K562 (cell line): ENCODE measurements around the gene BNC2. TPM values are rescaled to one million over a fixed set of nuclear protein-coding genes. Genes with fewer than 3 reads are reported as not detected.

Source experiments
- ATAC-seq: fragments of 200-7000 bp; cut with Tn5 transposase; 3 replicates; pipeline ENCODE4 v1.9.1; 2020; ENCODE audit warnings: moderate library complexity
- BruUV-seq: library from RNA; stranded (reverse); fragments of 400-500 nt; replicated peaks from 2 replicates; lab custom pipeline; 2021; lab: Mats Ljungman, UMichigan
- CTCF ChIA-PET: fragments of 300-600 bp; formaldehyde crosslinking; extraction: SDS; loops from one replicate; lab custom pipeline; 2021; ENCODE audit warnings: low intra/inter-chr PET ratio; lab: Yijun Ruan, JAX
- POLR2A ChIA-PET: fragments of 300-600, 350-650 bp; sonication (Branson Sonifier 250); formaldehyde crosslinking; extraction: SDS; loops from one replicate; lab custom pipeline; 2021; ENCODE audit warnings: antibody characterized with exemption, inconsistent platforms; lab: Yijun Ruan, JAX
- DNase-seq, 4 experiments: peaks; one replicate each; pipeline versions ENCODE4 v3.0.0 to v3.0.0-alpha.2; 2011 to 2018; ENCODE audit warnings: low spot score in 3 of 4, mixed read lengths in 3 of 4; ENCODE audit errors: extremely low read depth in 1 of 4
- FAIRE-seq: peaks from 2 replicates; lab custom pipeline; 2011; peaks lifted over from hg19 to GRCh38; lab: Jason Lieb, UNC
- H2AFZ ChIP-seq: 2 replicates; pipeline ENCODE4 v1.6.0; 2011; ENCODE audit warnings: low read depth, low read length, control low read depth, inconsistent platforms
- H3K27ac ChIP-seq: fragments of 200-600 bp; 3 replicates; pipeline ENCODE4 v1.8.0; 2011; ENCODE audit warnings: low read depth, mild to moderate bottlenecking, control low read depth, inconsistent platforms, low read length, moderate library complexity, mixed read lengths; ENCODE audit errors: extremely low read depth
- H3K27me3 ChIP-seq, 2 experiments: fragments of 300-600 bp in 1 of 2; 2 replicates in 1 of 2; 3 replicates in 1 of 2; pipeline versions ENCODE4 v1.6.0 to v1.8.0; 2011; ENCODE audit warnings: inconsistent platforms in 2 of 2, low read length in 2 of 2, mild to moderate bottlenecking in 1 of 2, mixed read lengths in 1 of 2, moderate library complexity in 1 of 2; ENCODE audit not compliant: control insufficient read depth in 2 of 2, insufficient read depth in 2 of 2
- H3K36me3 ChIP-seq: fragments of 300-600 bp; 3 replicates; pipeline ENCODE4 v1.8.0; 2011; ENCODE audit warnings: mild to moderate bottlenecking, low read length, inconsistent platforms; ENCODE audit not compliant: control insufficient read depth, insufficient read depth
- H3K4me1 ChIP-seq, 2 experiments: fragments of 200-600 bp in 1 of 2; replicated peaks in 1 of 2; 2 replicates in 1 of 2; 3 replicates in 1 of 2; pipeline versions ENCODE4 v1.5.1 to v1.8.0; 2011; ENCODE audit warnings: inconsistent platforms in 2 of 2, low read length in 2 of 2, mild to moderate bottlenecking in 1 of 2, mixed read lengths in 1 of 2, moderate library complexity in 1 of 2; ENCODE audit not compliant: control insufficient read depth in 2 of 2, insufficient read depth in 2 of 2
- H3K4me2 ChIP-seq: 2 replicates; pipeline ENCODE4 v1.6.1; 2011; ENCODE audit warnings: low read length, control low read depth, inconsistent platforms, mixed read lengths; ENCODE audit not compliant: insufficient read depth
- H3K4me3 ChIP-seq: fragments of 200-600 bp; sonication (generic), shearing (Covaris generic); 2 replicates; pipeline ENCODE4 v1.5.1; 2016; ENCODE audit warnings: control low read depth, inconsistent platforms
- H3K79me2 ChIP-seq: fragments of 200-600 bp; 3 replicates; pipeline ENCODE4 v1.8.0; 2011; ENCODE audit warnings: low read length, inconsistent platforms; ENCODE audit not compliant: control insufficient read depth, insufficient read depth
- H3K9ac ChIP-seq, 2 experiments: 2 replicates each; pipeline versions ENCODE4 v1.6.0 to v1.6.1; 2011; ENCODE audit warnings: low read depth in 2 of 2, low read length in 2 of 2, control low read depth in 1 of 2, inconsistent platforms in 1 of 2, mild to moderate bottlenecking in 1 of 2, mixed read lengths in 1 of 2; ENCODE audit not compliant: insufficient read depth in 1 of 2
- H3K9me1 ChIP-seq: one replicate; pipeline ENCODE4 v1.6.0; 2011; ENCODE audit warnings: inconsistent platforms, mild to moderate bottlenecking, low read length, moderate library complexity; ENCODE audit not compliant: control insufficient read depth, insufficient read depth
- H3K9me3 ChIP-seq: replicated peaks from 2 replicates; pipeline ENCODE4 v1.5.1; 2011; ENCODE audit warnings: low read depth, low read length, inconsistent platforms; ENCODE audit not compliant: control insufficient read depth, insufficient read depth
- H4K20me1 ChIP-seq: replicated peaks from 2 replicates; pipeline ENCODE4 v1.6.1; 2011; ENCODE audit warnings: low read length, inconsistent platforms, mixed read lengths; ENCODE audit not compliant: control insufficient read depth, insufficient read depth
- FOXA3 ChIP-seq, 2 experiments: fragments of 450-650 bp in 1 of 2; sonication (generic) in 1 of 2; formaldehyde crosslinking; IDR thresholded peaks in 1 of 2; conservative IDR thresholded peaks in 1 of 2; 2 replicates each; pipeline versions ENCODE4 v1.4.0 to v1.8.0; 2020 to 2022; ENCODE audit warnings: mild to moderate bottlenecking in 2 of 2, missing genetic modification reagents in 1 of 2
- FOXJ3 ChIP-seq: sonication (generic); formaldehyde crosslinking; IDR thresholded peaks from 2 replicates; pipeline ENCODE4 v1.4.0; 2020; ENCODE audit warnings: mild to moderate bottlenecking, missing genetic modification reagents
- GTF2E2 ChIP-seq: fragments of 200-800 bp; sonication (Bioruptor generic); IDR thresholded peaks from 2 replicates; pipeline ENCODE4 v1.6.1; 2016; ENCODE audit warnings: missing genetic modification characterization, missing compliant biosample characterization
- HDAC3 ChIP-seq: fragments of 450-650 bp; IDR thresholded peaks from 2 replicates; pipeline ENCODE4 v1.6.1; 2018; ENCODE audit warnings: borderline replicate concordance, mild to moderate bottlenecking, moderate library complexity; ENCODE audit not compliant: partially characterized antibody
- NFATC3 ChIP-seq: fragments of 450-650 bp; IDR thresholded peaks from 2 replicates; pipeline ENCODE4 v1.6.1; 2017; ENCODE audit warnings: mild to moderate bottlenecking
- POLR2AphosphoS2 ChIP-seq: IDR thresholded peaks from 2 replicates; pipeline ENCODE4 v1.6.1; 2012; ENCODE audit warnings: low read length, improper control_type of control experiment
- RUNX1 ChIP-seq: sonication (generic); IDR thresholded peaks from 2 replicates; pipeline ENCODE4 v1.6.1; 2016; ENCODE audit warnings: antibody characterized with exemption, low read depth
- TCFL5 ChIP-seq: fragments of 250-450 bp; sonication (Bioruptor Pico); conservative IDR thresholded peaks from 2 replicates; pipeline ENCODE4 v1.6.1; 2021; ENCODE audit warnings: mild to moderate bottlenecking, moderate library complexity, matching md5 sums
- ZNF324 ChIP-seq: fragments of 250-450 bp; sonication (Bioruptor Pico); IDR thresholded peaks from 2 replicates; pipeline ENCODE4 v1.4.0; 2020; ENCODE audit warnings: mild to moderate bottlenecking
- ZNF551 ChIP-seq: fragments of 250-450 bp; sonication (Bioruptor Pico); IDR thresholded peaks from 2 replicates; pipeline ENCODE4 v1.5.0; 2021; ENCODE audit warnings: mild to moderate bottlenecking, moderate library complexity
- ZNF57 ChIP-seq: fragments of 450-650 bp; formaldehyde crosslinking; IDR thresholded peaks from 2 replicates; pipeline ENCODE4 v1.4.0; 2020; ENCODE audit warnings: mild to moderate bottlenecking, moderate library complexity
- ZNF695 ChIP-seq: fragments of 450-650 bp; formaldehyde crosslinking; IDR thresholded peaks from 2 replicates; pipeline ENCODE4 v1.4.0; 2020; ENCODE audit warnings: mild to moderate bottlenecking, moderate library complexity
- WGBS: fragments of 100-300 bp; shearing (Covaris generic); methylation state at CpG from one replicate; pipeline ENCODE4 v1.1.6; 2016; ENCODE audit warnings: low coverage, mixed read lengths; ENCODE audit not compliant: insufficient coverage; ENCODE audit errors: missing lambda C conversion rate; 5-methylcytosine and 5-hydroxymethylcytosine counted together
- in situ Hi-C: fragments of 300-500 bp; cut with MboI; formaldehyde crosslinking; loops from 4 replicates; pipeline ENCODE4 v1.15.0; 2018; ENCODE audit warnings: inconsistent platforms, mixed read lengths
- intact Hi-C: fragments of 100-400 bp; cut with micrococcal nuclease; formaldehyde crosslinking; loops from 2 replicates; pipeline ENCODE4 v1.14.2; 2022
- polyA plus RNA-seq, 8 experiments: library from polyadenylated mRNA; depleted of rRNA in 4 of 8; stranded (reverse) in 5 of 8; unstranded in 3 of 8; fragments of >200 nt; fragmentation: Nextera tagmentation in 2 of 8; fragmentation: Illumina TruSeq in 1 of 8; extraction: Ambion mirVana in 2 of 8; extraction: Trizol in 1 of 8; gene quantifications; 2 replicates each; pipeline versions ENCODE4 v1.2.1 to v1.2.3, GENCODE V29; 2011 to 2014; ENCODE audit warnings: inconsistent platforms in 1 of 8, missing spikeins in 1 of 8
- total RNA-seq, 7 experiments: library from RNA; depleted of rRNA in 6 of 7; stranded (reverse); fragments of >200 nt in 6 of 7; fragmentation: Illumina TruSeq in 2 of 7; extraction: Trizol in 2 of 7; gene quantifications; 2 replicates each; pipeline versions ENCODE4 v1.2.1 to v1.2.3, GENCODE V29; 2011 to 2021; ENCODE audit warnings: low replicate concordance in 1 of 7
- TF ChIP-seq, protein P1 (sequence below): fragments of 450-650 bp; IDR thresholded peaks from 2 replicates; pipeline ENCODE4 v1.6.1; 2018; ENCODE audit not compliant: partially characterized antibody
- TF ChIP-seq, protein P2 (sequence below): IDR thresholded peaks from 2 replicates; pipeline ENCODE4 v1.6.1; 2011; ENCODE audit not compliant: insufficient read length; ENCODE audit errors: extremely low read depth

BNC2 gene
- total and polyA plus RNA-seq, 9 of the 15 experiments (the other 6 are each of a cell fraction or from before 2014, with no cell fraction given): not detected

DNA sequence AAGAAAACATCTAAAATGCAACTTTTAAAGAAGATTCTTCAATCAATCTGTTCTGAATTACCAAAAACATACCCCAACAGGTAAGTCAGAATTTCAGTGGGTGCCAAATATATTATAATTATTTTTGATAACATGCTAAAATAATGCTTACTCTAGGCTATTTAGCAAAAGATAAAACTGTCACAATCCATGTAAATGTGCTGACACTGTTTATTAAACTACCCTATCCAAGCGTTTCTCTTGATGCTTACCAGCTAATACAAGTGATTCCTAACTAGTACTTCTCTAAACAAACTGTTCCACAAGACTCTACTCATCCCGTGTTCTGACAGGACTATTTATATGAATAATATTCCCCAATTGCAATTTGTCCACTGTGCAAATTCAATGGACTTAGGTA is 236.7 kb downstream of the BNC2 start:
- DNase-seq: no peak
- Histone ChIP-seq H3K36me3 (no peaks in the 10 kb centered on the region), H4K20me1 (no peaks in the 10 kb centered on the region), H3K9me1 (no peaks in the 10 kb centered on the region), H3K9ac (no peak overlapping the region), H2AFZ (no peak overlapping the region), H3K4me3 (no peak overlapping the region), H3K27ac (no peak overlapping the region), H3K4me2 (no peak overlapping the region), H3K79me2 (no peaks in the 10 kb centered on the region), H3K9me3 (no peaks in the 10 kb centered on the region), H3K27me3 (no peaks in the 10 kb centered on the region), H3K4me1 (no peaks in the 10 kb centered on the region)
- intact Hi-C loops: no loop called here
- in situ Hi-C loops: no loop called here
- TF ChIP-seq TCFL5 (CRISPR knock-in tag) (no peak), NFATC3 (no peak), RUNX1 (no peak), ZNF57 (no peak), HDAC3 (no peak), ZNF695 (CRISPR knock-in tag) (no peak), ZNF551 (CRISPR knock-in tag) (no peak), POLR2AphosphoS2 (no peak)
- ATAC-seq: no peak
- no TSS peak for BruUV-seq
- POLR2A ChIA-PET: no interaction called here
- 0% methylated on average over 2 of the region's 2 CpGs for WGBS
- FAIRE-seq: no peak
- CTCF ChIA-PET: no interaction called here

DNA sequence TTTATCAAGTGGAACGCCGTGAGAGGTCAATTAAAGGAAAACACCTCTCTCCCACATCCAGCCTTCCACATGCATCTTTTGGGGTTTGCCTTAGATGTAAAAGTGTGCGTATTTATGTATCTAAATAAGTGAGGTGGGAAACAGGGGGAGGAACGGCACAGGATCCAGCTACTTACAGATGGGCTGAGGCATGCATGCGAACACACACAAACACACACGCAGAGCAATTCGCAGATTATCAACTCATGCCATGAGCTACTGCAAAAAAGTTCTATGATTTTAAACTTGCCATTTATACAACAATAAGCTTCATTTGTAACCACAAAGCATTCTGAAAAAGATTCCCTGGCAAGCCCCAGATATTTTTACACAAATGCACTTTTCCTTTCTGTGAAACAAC is 242.1 kb downstream of the BNC2 start:
- in situ Hi-C loops (no loop called here), intact Hi-C loops (no loop called here)
- DNase-seq (no peak), ATAC-seq (no peak), FAIRE-seq (no peak)
- Histone ChIP-seq H3K4me1 (no peaks in the 10 kb centered on the region), H3K27me3 (no peaks in the 10 kb centered on the region), H2AFZ (no peak overlapping the region), H4K20me1 (no peaks in the 10 kb centered on the region), H3K79me2 (no peaks in the 10 kb centered on the region), H3K4me2 (no peak overlapping the region), H3K9me1 (no peaks in the 10 kb centered on the region), H3K9ac (no peak overlapping the region), H3K27ac (no peak overlapping the region), H3K9me3 (no peaks in the 10 kb centered on the region), H3K4me3 (no peak overlapping the region), H3K36me3 (no peaks in the 10 kb centered on the region)
- ChIA-PET CTCF (no interaction called here), POLR2A (no interaction called here)
- no TSS peak for BruUV-seq
- 2% methylated on average over 7 of the region's 7 CpGs for WGBS
- TF ChIP-seq, protein P1, sequence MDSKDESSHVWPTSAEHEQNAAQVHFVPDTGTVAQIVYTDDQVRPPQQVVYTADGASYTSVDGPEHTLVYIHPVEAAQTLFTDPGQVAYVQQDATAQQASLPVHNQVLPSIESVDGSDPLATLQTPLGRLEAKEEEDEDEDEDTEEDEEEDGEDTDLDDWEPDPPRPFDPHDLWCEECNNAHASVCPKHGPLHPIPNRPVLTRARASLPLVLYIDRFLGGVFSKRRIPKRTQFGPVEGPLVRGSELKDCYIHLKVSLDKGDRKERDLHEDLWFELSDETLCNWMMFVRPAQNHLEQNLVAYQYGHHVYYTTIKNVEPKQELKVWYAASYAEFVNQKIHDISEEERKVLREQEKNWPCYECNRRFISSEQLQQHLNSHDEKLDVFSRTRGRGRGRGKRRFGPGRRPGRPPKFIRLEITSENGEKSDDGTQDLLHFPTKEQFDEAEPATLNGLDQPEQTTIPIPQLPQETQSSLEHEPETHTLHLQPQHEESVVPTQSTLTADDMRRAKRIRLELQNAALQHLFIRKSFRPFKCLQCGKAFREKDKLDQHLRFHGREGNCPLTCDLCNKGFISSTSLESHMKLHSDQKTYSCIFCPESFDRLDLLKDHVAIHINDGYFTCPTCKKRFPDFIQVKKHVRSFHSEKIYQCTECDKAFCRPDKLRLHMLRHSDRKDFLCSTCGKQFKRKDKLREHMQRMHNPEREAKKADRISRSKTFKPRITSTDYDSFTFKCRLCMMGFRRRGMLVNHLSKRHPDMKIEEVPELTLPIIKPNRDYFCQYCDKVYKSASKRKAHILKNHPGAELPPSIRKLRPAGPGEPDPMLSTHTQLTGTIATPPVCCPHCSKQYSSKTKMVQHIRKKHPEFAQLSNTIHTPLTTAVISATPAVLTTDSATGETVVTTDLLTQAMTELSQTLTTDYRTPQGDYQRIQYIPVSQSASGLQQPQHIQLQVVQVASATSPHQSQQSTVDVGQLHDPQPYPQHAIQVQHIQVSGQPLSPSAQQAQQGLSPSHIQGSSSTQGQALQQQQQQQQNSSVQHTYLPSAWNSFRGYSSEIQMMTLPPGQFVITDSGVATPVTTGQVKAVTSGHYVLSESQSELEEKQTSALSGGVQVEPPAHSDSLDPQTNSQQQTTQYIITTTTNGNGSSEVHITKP: no peak
- TF ChIP-seq ZNF324 (CRISPR knock-in tag): no peak
- TF ChIP-seq, protein P2, sequence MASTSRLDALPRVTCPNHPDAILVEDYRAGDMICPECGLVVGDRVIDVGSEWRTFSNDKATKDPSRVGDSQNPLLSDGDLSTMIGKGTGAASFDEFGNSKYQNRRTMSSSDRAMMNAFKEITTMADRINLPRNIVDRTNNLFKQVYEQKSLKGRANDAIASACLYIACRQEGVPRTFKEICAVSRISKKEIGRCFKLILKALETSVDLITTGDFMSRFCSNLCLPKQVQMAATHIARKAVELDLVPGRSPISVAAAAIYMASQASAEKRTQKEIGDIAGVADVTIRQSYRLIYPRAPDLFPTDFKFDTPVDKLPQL: no peak
- TF ChIP-seq FOXA3 (CRISPR knock-in tag; conservative IDR thresholded peaks at IDR 0.05 in 1 of 2, IDR thresholded peaks at IDR 0.05 in 1 of 2): no peak
- TF ChIP-seq FOXJ3 (CRISPR knock-in tag): no peak
- TF ChIP-seq GTF2E2: no peak
